ENCODE data around the gene SLC22A13.

- TF ChIP-seq CTCF (IDR thresholded peaks at IDR 0.05; ENCODE audit: borderline replicate concordance, extremely low read depth, low read length, poor library complexity, severe bottlenecking) (no peak), EZH2 (IDR thresholded peaks at IDR 0.05; ENCODE audit: borderline replicate concordance, low read depth, low read length, severe bottlenecking) (no peak)
Measured at GRCh38 chr3:38312356-38312755, 46.7 kb downstream of the SLC22A13 start.

All from DND-41 (cell line).